WERI-Rb-1 (cell line): ENCODE data around the gene FBXO28.
"Not testable (repeated sequence)": the region's sequence is repeated elsewhere in the genome, so short reads cannot be mapped to it uniquely, and the experiment has no call there.

Experiments
- DNase-seq: peaks from one replicate; pipeline ENCODE4 v3.0.0-alpha.2; 2020
- H3K27ac ChIP-seq: fragments of 250-450 bp; sonication (Bioruptor Pico); 2 replicates; pipeline ENCODE4 v1.5.1; 2020; ENCODE audit warnings: mild to moderate bottlenecking, moderate library complexity
- H3K27me3 ChIP-seq: fragments of 250-450 bp; sonication (Bioruptor Pico); 2 replicates; pipeline ENCODE4 v1.5.1; 2021; ENCODE audit warnings: mild to moderate bottlenecking, low read depth, moderate library complexity; ENCODE audit not compliant: insufficient read depth, severe bottlenecking
- H3K36me3 ChIP-seq: fragments of 250-450 bp; sonication (Bioruptor Pico); 2 replicates; pipeline ENCODE4 v1.5.1; 2020; ENCODE audit warnings: mild to moderate bottlenecking, moderate library complexity
- H3K4me3 ChIP-seq: 2 replicates; pipeline ENCODE4 v1.5.1; 2011; ENCODE audit warnings: low read depth, mild to moderate bottlenecking, control low read depth, low read length
- H3K9me3 ChIP-seq: fragments of 250-450 bp; sonication (Bioruptor Pico); 2 replicates; pipeline ENCODE4 v1.5.1; 2021; ENCODE audit warnings: mild to moderate bottlenecking, moderate library complexity; ENCODE audit not compliant: severe bottlenecking
- CTCF ChIP-seq: IDR thresholded peaks from 2 replicates; pipeline ENCODE4 v1.5.1; 2011; ENCODE audit warnings: low read depth, mild to moderate bottlenecking, control low read depth, inconsistent platforms, low read length

Gene FBXO28

GRCh38 chr1:224201853-224202252 is 87.9 kb downstream of the FBXO28 start:
- Histone ChIP-seq H3K27ac (no peak overlapping the region), H3K27me3 (no peaks in the 10 kb centered on the region), H3K4me3 (no peak overlapping the region)

GRCh38 chr1:224203243-224204016 is 89.5 kb downstream of the FBXO28 start:
- no peaks in the 10 kb centered on the region for H3K27me3 ChIP-seq
- DNase-seq, result no peak
- H3K4me3 ChIP-seq, result no peak overlapping the region
- H3K27ac ChIP-seq, result no peak overlapping the region
- no peaks in the 10 kb centered on the region for H3K36me3 ChIP-seq
- TF ChIP-seq CTCF, result no peak
- H3K9me3 ChIP-seq, result no peaks in the 10 kb centered on the region

More at GRCh38 chr1:224201853-224202252, 87.9 kb downstream of the FBXO28 start:
- no peak for TF ChIP-seq CTCF
- no peak for DNase-seq
- H3K9me3 ChIP-seq, result no peaks in the 10 kb centered on the region
- H3K36me3 ChIP-seq, result no peaks in the 10 kb centered on the region

GRCh38 chr1:224205438-224205840 is 91.5 kb downstream of the FBXO28 start:
- Histone ChIP-seq H3K27ac (no peak overlapping the region), H3K27me3 (no peaks in the 10 kb centered on the region), H3K36me3 (no peaks in the 10 kb centered on the region), H3K4me3 (no peak overlapping the region), H3K9me3 (no peaks in the 10 kb centered on the region)
- no peak for DNase-seq
- no peak for TF ChIP-seq CTCF

- not testable (repeated sequence) for H3K9me3 ChIP-seq, DNase-seq, H3K27me3 ChIP-seq, H3K36me3 ChIP-seq, H3K27ac ChIP-seq, H3K4me3 ChIP-seq
These were observed 92.1 kb downstream of the FBXO28 start for GRCh38 chr1:224205931-224206538.

- Histone ChIP-seq H3K4me3 (no peak overlapping the region), H3K27ac (no peak overlapping the region), H3K9me3 (no peaks in the 10 kb centered on the region), H3K36me3 (no peaks in the 10 kb centered on the region), H3K27me3 (no peaks in the 10 kb centered on the region)
- no peak for DNase-seq
- no peak for TF ChIP-seq CTCF
These were observed 97.5 kb downstream of the FBXO28 start for GRCh38 chr1:224211206-224211962.
